Activated CD4-positive, alpha-beta T cell treated with anti-CD3 and anti-CD28 coated beads for 24 hours (primary cell): Measurements from ENCODE around the gene UTS2B.

Source experiments
- DNase-seq, 2 donors: peaks; one replicate each; pipeline ENCODE4 v3.0.0-alpha.2; 2020; ENCODE audit warnings: low read depth in 2 of 2

Gene UTS2B

GRCh38 chr3:191321019-191321767 lies 9.1 kb downstream of the UTS2B start:
- no peak for DNase-seq

GRCh38 chr3:191320316-191320715 lies 10.0 kb downstream of the UTS2B start:
- no peak for DNase-seq

GRCh38 chr3:191316876-191317603 lies 13.3 kb downstream of the UTS2B start:
- DNase-seq: no peak

GRCh38 chr3:191314109-191314728 lies 16.1 kb downstream of the UTS2B start:
- DNase-seq: no peak

GRCh38 chr3:191313296-191313695 lies 17.0 kb downstream of the UTS2B start:
- DNase-seq: no peak

GRCh38 chr3:191307341-191307740 lies 23.0 kb downstream of the UTS2B start:
- DNase-seq: no peak

GRCh38 chr3:191306428-191306827 lies 23.9 kb downstream of the UTS2B start:
- DNase-seq: no peak

GRCh38 chr3:191303596-191303995 lies 26.7 kb downstream of the UTS2B start:
- DNase-seq: no peak

- no peak for DNase-seq
These were observed 27.9 kb downstream of the UTS2B start for GRCh38 chr3:191302451-191302850.

- DNase-seq: no peak
These were observed 28.4 kb downstream of the UTS2B start for GRCh38 chr3:191301782-191302411.

- no peak for DNase-seq
These were observed 29.3 kb downstream of the UTS2B start for GRCh38 chr3:191301017-191301416.

GRCh38 chr3:191300422-191300821 lies 29.9 kb downstream of the UTS2B start:
- no peak for DNase-seq

GRCh38 chr3:191298846-191299245 lies 31.5 kb downstream of the UTS2B start:
- no peak for DNase-seq

GRCh38 chr3:191296041-191296541 lies 34.2 kb downstream of the UTS2B start:
- DNase-seq: no peak

- DNase-seq: no peak
These were observed 36.0 kb downstream of the UTS2B start for GRCh38 chr3:191294291-191294690.

- DNase-seq: no peak
These were observed 37.9 kb downstream of the UTS2B start for GRCh38 chr3:191292243-191293015.

GRCh38 chr3:191290311-191291025 lies 39.9 kb downstream of the UTS2B start:
- DNase-seq: no peak

GRCh38 chr3:191283400-191283799 lies 46.9 kb downstream of the UTS2B start:
- no peak for DNase-seq

GRCh38 chr3:191282251-191283185 lies 47.8 kb downstream of the UTS2B start:
- no peak for DNase-seq

- DNase-seq: no peak
These were observed 49.4 kb downstream of the UTS2B start for GRCh38 chr3:191280882-191281281.
